Inferior parietal cortex (tissue), 1 donor: ENCODE results near the gene EMCN.

ENCODE experiments used
- DNase-seq: peaks from one replicate; pipeline ENCODE4 v3.0.0-alpha.2; 2016; ENCODE audit errors: extremely low spot score

EMCN gene

DNA sequence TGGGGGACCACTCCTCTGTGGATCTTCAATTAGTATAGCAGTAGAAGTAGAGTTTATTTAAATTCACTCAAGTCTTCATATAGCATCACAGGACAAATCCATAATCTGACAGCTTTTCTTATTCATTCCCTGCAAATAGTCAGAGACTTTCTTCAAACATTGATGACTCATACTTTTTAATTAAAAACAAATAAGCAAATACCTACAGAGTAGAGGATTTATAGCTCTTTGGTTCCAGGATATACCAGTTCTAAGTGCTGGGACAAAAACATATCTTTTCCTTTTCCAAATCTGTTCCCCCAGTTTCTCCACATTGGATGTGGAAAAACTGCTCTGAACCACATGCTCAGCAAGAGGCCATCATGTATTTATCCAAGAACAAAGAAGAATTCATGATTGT lies 24.1 kb downstream of the EMCN start:
- DNase-seq = no peak

- no peak for DNase-seq
Observed at GRCh38 chr4:100492129-100492528, 25.7 kb downstream of the EMCN start.

- no peak for DNase-seq
Observed at GRCh38 chr4:100489305-100489704, 28.5 kb downstream of the EMCN start.

DNA sequence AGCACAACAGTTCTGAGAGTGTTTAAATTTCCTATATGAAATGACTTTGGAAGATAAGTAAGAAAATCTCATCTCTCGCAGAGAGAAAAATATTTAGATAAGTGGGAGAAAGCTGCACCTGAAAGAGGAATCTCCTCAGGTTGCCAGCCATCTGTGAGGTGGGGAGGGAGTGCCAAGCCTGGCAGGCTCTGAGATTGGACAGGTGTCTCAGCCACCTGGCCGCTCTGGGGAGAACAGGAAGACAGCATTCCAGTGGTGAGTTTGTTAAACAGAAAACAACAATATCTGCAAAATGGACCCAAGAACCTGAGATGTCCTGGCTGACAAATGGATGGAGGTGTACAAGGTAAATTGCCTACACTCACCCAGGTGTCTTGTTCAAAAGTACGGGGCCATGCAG lies 31.3 kb downstream of the EMCN start:
- DNase-seq = no peak

DNA sequence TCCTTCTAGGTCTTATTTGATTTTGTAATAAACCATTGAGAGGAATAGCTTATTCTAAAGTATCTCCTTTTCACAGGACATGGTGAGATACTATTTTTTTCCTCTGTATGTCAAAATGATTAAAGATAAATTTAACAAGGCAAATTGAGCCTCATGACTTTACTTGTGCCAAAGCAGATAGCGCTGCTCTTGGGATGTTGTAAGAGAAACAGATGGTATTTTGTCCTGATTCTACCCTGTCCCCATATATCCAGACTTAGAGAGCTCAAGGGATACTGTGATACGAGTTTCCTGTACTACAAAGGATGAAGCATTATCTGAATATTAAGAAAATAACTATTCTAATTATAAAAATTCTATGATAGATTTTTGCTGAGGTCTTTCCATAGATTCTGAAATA lies 34.0 kb downstream of the EMCN start:
- DNase-seq = peak; percentile 9

DNA sequence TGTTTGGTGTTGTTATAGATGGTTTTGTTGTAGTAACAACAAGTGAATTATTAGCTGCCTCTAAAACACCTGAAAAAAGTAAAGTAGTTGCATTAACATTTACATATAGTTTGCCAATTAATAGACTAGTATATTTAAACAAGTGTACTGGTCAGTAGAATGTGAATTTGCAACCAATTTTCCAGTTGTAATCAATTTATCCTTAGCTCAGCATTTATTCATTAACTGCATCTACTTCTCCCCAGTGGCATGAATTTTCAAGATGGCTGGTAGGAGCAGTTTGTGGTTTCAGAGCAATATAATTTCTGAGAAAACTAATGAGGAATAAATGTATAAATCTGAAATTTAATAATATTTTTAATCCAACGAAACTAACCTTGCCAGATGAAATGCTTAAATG lies 37.9 kb downstream of the EMCN start:
- DNase-seq = no peak

DNA sequence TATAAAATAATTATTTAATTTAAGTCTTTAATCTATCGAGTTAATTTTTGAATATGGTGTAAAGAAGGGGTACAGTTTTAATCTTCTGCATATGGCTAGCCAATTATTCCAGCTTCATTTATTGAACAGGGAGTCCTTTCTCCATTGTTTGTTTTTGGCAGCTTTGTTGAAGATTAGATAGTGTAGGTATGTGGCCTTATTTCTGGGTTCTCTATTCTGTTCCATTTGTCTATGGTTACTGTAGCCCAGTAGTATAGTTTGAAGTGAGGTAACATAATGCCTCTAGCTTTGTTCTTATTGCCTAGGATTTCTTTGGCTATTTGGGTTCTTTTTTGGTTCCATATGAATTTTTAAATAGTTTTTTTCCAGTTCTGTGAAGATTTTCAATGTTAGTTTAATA lies 48.3 kb downstream of the EMCN start:
- no peak for DNase-seq

- no peak for DNase-seq
Observed at GRCh38 chr4:100466501-100466900, 51.3 kb downstream of the EMCN start.

GRCh38 chr4:100461807-100462605 lies 55.8 kb downstream of the EMCN start:
- no peak for DNase-seq

- no peak for DNase-seq
Observed at GRCh38 chr4:100450449-100450848, 67.4 kb downstream of the EMCN start.

- DNase-seq = no peak
Observed at GRCh38 chr4:100431416-100431815, 86.4 kb downstream of the EMCN start.

- no peak for DNase-seq
Observed at GRCh38 chr4:100430451-100430850, 87.4 kb downstream of the EMCN start.

DNA sequence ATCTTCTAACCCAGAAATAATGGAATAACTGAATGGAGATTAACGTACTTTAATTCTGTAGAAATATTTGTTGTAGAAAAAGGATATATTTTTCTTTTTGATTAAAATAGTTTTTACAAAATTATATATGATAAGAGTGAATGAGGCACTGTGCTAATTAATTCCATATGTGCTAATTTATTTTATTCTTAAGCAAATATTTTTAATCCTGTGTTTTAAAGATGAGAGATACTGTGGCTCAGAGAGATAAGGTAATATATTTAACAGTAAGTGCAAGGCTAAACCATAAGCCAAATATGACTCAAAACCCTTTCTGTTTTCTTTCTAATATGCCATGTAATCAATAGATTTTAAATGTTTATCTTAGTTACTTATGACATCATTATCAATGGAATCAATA lies 88.2 kb downstream of the EMCN start:
- DNase-seq = no peak

GRCh38 chr4:100428051-100428450 lies 89.8 kb downstream of the EMCN start:
- DNase-seq = no peak

DNA sequence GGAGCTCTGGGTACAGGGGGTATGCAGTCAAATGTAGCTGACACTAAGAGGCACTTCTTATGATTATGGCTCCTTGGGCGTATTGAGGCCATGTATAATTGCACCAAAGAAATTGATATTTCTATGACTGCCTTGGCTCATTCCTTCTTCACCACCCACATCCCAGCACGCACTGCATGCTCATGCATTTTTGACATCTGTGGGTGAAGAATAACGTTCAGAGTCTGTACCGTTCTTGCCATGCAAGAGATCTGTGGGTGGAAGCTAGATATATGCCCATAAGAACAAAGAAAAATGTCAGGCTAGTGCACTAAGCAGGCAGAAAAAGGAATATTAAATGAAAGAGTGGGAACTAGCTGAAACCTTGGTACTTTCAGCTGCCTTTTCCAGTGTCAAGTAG lies 93.4 kb downstream of the EMCN start:
- DNase-seq = peak; percentile 44

- no peak for DNase-seq
Observed at GRCh38 chr4:100422894-100423293, 94.9 kb downstream of the EMCN start.

GRCh38 chr4:100421361-100421978 lies 96.4 kb downstream of the EMCN start:
- DNase-seq = peak; percentile 60

DNA sequence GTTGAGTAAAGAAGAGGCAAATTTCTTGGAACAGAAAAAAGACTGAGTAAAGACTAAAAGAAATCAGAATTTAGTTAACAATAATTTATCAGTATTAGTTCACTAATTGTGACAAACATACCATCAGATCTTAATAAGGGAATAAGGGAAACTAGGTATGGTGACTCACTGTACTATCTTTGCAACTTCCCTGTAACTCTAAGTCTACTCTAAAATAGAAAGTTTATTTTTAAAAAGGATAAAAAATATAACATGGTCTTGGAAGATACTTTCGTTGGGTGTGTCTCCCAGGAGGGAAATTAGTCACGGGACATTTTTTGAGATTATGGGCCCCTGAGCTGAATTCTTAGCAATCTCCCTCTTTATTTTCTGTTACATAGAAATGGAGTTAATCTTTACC lies 97.3 kb downstream of the EMCN start:
- DNase-seq = no peak

DNA sequence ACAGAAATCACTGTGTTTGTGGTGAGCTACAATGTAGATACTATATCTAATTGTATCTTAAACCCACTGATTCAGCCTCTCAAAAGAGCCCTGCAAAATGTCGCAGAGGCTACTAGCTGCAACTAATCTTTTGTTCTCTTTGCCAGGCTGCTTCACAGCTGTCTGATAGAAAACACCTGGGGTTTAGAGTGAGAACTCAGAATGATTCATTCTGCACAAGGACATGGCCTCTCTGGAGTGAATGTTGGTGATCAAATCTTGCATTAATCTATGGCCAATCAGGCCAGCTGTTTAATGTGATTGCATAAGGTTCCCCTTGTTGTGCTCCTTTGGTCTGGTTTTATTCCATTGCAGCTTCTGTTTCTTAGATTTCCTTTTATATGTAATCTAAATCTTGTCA lies 100.3 kb downstream of the EMCN start:
- no peak for DNase-seq

DNA sequence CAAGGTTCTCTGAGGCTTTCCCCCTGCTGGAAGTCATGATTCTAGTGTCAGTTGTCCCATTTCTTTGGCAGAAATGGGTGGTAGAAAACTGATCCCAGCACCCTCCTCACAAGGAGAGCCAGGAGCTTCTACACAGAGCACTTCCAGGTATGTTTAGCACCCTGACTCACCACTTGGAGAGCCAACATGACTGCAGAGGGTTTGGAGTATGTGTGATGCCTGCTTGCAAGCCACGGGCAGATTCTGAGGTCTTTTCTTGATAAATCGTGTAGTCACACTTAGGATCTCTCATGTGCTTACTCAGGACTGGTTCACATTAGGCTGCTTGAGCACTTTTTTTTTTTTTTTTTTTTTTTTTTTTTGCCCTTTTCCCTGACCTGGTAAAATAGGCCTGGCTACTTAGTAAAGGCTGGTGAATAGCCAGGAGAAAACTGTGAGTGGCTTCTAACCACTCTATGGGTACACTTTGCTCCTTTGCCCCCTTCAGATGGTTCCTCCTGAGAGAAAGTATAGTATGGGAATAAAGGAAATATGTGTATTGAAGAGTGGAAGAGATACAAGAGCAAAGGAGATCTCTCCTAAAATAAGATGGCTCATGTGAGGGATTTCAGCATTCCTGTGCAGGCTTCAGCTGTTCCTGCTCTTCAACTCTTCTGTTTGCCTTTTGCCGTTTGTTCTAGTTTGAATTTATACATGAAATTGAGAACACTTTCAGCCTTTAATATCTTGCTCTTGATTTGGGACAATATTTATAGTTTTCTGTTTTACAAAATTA lies 103.6 kb downstream of the EMCN start:
- no peak for DNase-seq

- DNase-seq = no peak
Observed at GRCh38 chr4:100391863-100392262, 126.0 kb downstream of the EMCN start.

DNA sequence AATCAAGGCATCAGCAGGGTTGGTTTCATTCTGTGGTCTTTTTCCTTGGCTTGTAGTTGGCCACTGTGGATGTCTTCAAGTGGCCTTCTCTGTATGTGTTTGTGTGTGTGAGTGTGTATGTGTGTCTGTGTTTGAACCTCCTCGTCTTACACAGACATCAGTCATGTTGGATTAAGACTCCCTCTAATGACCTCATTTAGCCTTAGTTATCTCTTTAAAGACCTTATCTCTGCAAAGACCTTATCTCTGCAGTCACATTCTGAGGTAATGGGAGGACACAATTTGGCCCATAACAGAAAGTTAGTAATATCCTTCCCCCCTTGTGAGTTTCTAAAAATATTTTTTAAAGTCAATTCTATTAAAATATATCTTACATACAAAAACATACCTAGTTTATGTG lies 126.7 kb downstream of the EMCN start:
- no peak for DNase-seq

DNA sequence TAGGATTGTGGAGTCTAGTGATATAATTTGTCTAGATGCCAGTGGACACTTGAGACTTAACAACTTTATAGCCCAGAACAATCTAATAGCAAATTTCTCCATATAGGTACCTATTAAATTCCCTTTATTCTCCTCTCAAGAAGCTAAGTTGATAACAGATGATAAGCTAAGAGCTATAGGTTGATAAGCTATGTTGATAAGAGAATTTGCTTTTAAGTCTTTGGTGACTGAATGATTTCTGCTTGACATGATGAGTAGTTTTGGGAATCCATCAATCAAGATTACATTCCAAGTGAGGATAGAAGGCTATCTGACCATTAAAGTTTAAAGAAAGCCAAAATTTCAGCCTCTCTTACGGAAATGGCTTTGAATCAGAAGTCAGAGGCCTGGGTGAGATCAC lies 131.6 kb downstream of the EMCN start:
- DNase-seq = no peak
